ENCODE data around the gene BSN. TPM values are rescaled to one million over a fixed set of nuclear protein-coding genes. Genes with fewer than 3 reads are reported as not detected.

The BSN gene
- total RNA-seq, 1 donor from 2014 or later: not detected

DNA sequence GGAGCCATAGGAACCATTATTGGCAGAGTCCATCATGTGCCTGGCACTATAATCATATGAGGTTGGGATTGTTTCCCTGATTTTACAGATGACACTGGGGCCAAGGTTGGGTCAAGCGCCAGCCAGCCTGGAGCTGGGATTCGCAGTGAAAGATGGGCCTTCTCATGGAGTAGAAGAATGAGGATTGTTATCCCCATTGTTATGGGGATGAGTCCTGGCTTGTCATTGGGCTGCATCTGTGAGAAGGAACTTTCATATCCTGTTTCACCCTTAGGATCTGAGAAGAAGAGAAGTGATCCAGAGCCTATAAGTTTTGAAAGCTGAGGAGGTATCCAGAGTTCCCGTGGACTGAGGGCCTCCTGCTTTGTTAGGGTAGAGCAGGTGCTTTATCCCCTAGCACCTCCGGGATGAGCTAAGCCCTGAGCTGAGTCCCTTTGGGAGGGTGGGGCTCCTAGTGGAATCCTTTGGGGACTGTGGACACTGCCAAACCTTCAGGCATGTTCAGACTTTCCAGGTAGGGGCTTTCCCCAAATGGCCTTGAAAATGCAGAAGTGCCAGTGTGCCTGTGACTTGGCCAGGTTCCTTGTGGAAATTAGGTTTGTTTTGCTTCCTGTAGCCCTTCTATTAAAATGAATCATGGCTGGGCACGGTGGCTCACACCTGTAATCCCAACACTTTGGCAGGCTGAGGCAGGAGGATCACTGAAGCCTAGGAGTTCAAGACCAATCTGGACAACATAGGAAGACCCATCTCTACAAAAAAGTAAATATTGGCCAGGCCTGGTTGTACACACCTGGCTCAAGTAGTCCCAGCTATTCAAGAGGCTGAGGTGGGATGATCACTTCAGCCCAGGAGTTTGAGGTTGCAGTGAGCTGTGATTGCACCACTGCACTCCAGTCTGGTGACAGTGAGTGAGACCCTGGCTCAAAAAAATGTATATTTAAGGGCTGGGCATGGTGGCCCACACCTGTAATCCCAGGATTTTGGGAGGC is 30.2 kb upstream of the BSN start:
- H3K36me3 ChIP-seq (ENCODE audit: control insufficient read depth, insufficient read depth, low read length): no peaks in the 10 kb centered on the region
- TF ChIP-seq, protein P1, sequence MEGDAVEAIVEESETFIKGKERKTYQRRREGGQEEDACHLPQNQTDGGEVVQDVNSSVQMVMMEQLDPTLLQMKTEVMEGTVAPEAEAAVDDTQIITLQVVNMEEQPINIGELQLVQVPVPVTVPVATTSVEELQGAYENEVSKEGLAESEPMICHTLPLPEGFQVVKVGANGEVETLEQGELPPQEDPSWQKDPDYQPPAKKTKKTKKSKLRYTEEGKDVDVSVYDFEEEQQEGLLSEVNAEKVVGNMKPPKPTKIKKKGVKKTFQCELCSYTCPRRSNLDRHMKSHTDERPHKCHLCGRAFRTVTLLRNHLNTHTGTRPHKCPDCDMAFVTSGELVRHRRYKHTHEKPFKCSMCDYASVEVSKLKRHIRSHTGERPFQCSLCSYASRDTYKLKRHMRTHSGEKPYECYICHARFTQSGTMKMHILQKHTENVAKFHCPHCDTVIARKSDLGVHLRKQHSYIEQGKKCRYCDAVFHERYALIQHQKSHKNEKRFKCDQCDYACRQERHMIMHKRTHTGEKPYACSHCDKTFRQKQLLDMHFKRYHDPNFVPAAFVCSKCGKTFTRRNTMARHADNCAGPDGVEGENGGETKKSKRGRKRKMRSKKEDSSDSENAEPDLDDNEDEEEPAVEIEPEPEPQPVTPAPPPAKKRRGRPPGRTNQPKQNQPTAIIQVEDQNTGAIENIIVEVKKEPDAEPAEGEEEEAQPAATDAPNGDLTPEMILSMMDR (IDR thresholded peaks at IDR 0.05; ENCODE audit: insufficient read depth, low read length, severe bottlenecking): no peak
- DNase-seq (ENCODE audit: low read depth) (peak; percentile 71), FAIRE-seq (peak; percentile 94)
- H3K4me3 ChIP-seq (ENCODE audit: low read depth, low read length): no peak overlapping the region
- H3K27me3 ChIP-seq (ENCODE audit: control insufficient read depth, insufficient read depth, low read length): no peaks in the 10 kb centered on the region

DNA sequence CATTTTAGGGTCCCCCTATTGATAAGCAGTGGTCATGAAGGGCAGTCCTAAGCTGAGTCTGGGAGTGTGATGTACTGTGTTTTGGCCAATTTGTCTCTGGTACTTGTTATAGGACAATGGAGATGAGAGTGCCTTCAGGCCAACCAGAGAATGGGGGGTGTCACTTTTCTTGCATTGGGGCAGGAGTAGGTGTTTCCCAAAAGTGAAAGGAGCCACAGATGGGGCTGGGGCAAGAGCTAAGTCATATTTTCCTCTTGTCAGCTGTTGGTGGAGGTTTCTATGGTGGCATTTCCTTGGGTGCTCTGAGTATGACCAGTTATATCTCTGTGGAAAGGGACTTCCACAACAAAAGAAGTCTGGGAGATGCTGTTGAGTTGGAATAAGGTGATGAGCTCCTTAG is 24.7 kb upstream of the BSN start:
- H3K4me3 ChIP-seq (ENCODE audit: low read depth, low read length): no peak overlapping the region
- DNase-seq (ENCODE audit: low read depth): no peak
- peak; percentile 50 for FAIRE-seq
- H3K27me3 ChIP-seq (ENCODE audit: control insufficient read depth, insufficient read depth, low read length): no peaks in the 10 kb centered on the region
- TF ChIP-seq, protein P1 (IDR thresholded peaks at IDR 0.05; ENCODE audit: insufficient read depth, low read length, severe bottlenecking): no peak
- H3K36me3 ChIP-seq (ENCODE audit: control insufficient read depth, insufficient read depth, low read length): peaks cover 13% of the 10 kb centered on the region

DNA sequence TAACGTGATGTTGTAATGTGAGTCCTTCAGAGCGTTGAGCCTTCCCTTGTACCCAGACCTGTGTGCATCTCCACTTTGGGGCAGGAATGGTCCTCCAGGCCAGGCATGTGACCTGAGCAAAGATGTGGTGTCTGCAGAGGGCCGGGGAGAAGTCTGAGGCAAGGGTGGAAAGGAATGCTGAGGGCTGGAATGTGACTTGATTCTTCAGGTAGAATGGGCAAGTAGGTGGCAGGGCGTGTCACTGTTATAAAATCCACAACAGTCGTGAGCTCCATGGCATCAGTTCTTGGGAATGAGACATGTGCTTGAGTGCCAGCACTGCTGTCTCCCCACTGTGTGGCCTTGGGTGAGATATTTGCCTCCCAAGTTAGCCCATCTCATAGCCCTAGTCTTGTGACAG is 24.0 kb upstream of the BSN start:
- FAIRE-seq (no peak), DNase-seq (ENCODE audit: low read depth) (no peak)
- no peak overlapping the region for H3K4me3 ChIP-seq (ENCODE audit: low read depth, low read length)
- peaks cover 13% of the 10 kb centered on the region for H3K36me3 ChIP-seq (ENCODE audit: control insufficient read depth, insufficient read depth, low read length)
- no peaks in the 10 kb centered on the region for H3K27me3 ChIP-seq (ENCODE audit: control insufficient read depth, insufficient read depth, low read length)
- TF ChIP-seq, protein P1 (IDR thresholded peaks at IDR 0.05; ENCODE audit: insufficient read depth, low read length, severe bottlenecking): no peak

DNA sequence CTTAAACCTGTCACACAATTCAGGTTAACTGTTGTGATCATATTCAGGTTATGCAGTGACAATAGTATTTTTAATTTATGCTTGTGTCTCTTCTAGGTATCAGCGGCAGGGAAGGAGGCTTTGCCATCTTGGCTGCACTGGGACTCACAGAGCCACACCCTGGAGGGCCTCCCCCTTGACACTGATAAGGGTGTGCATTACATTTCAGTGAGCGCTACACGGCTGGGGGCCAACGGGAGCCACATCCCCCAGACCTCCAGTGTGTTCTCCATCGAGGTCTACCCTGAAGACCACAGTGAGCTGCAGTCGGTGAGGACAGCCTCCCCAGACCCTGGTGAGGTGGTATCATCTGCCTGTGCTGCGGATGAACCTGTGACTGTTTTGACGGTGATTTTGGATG is 23.6 kb upstream of the BSN start:
- FAIRE-seq: no peak
- H3K36me3 ChIP-seq (ENCODE audit: control insufficient read depth, insufficient read depth, low read length): peaks cover 13% of the 10 kb centered on the region
- TF ChIP-seq, protein P1 (IDR thresholded peaks at IDR 0.05; ENCODE audit: insufficient read depth, low read length, severe bottlenecking): no peak
- no peak overlapping the region for H3K4me3 ChIP-seq (ENCODE audit: low read depth, low read length)
- no peak for DNase-seq (ENCODE audit: low read depth)
- H3K27me3 ChIP-seq (ENCODE audit: control insufficient read depth, insufficient read depth, low read length): no peaks in the 10 kb centered on the region

DNA sequence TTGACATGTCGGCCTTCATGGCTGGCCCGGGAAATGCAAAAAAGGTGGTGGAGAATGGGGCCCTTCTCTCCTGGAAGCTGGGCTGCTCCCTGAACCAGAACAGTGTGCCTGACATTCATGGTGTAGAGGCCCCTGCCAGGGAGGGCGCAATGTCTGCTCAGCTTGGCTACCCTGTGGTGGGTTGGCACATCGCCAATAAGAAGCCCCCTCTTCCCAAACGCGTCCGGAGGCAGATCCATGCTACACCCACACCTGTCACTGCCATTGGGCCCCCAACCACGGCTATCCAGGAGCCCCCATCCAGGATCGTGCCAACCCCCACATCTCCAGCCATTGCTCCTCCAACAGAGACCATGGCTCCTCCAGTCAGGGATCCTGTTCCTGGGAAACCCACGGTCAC is 23.1 kb upstream of the BSN start:
- Histone ChIP-seq H3K36me3 (ENCODE audit: control insufficient read depth, insufficient read depth, low read length) (peaks cover 13% of the 10 kb centered on the region), H3K27me3 (ENCODE audit: control insufficient read depth, insufficient read depth, low read length) (no peaks in the 10 kb centered on the region), H3K4me3 (ENCODE audit: low read depth, low read length) (no peak overlapping the region)
- TF ChIP-seq, protein P1 (IDR thresholded peaks at IDR 0.05; ENCODE audit: insufficient read depth, low read length, severe bottlenecking): no peak
- DNase-seq (ENCODE audit: low read depth) (no peak), FAIRE-seq (no peak)
